Smooth muscle cell (in vitro differentiated cells): ENCODE data around the gene CEBPA. TPM values are rescaled to one million over a fixed set of nuclear protein-coding genes. Genes with fewer than 3 reads are reported as not detected.
"Not testable (repeated sequence)": the region's sequence is repeated elsewhere in the genome, so short reads cannot be mapped to it uniquely, and the experiment has no call there.

Source experiments
- DNase-seq: peaks from one replicate; lab custom pipeline; 2025; ENCODE audit not compliant: unreplicated experiment; lab: John Stamatoyannopoulos, UW
- H2AFZ ChIP-seq: fragments of 200-600 bp; sonication (generic); 2 replicates; pipeline ENCODE4 v1.6.0; 2016; ENCODE audit warnings: antibody characterized with exemption, low read depth, mild to moderate bottlenecking
- H3F3A ChIP-seq: fragments of 200-600 bp; sonication (generic); 2 replicates; pipeline ENCODE4 v1.6.0; 2017; ENCODE audit warnings: antibody characterized with exemption, low read depth
- H3K27ac ChIP-seq: fragments of 200-600 bp; sonication (generic); 2 replicates; pipeline ENCODE4 v1.5.1; 2016; ENCODE audit warnings: low read depth, mild to moderate bottlenecking
- H3K27me3 ChIP-seq: fragments of 200-600 bp; sonication (generic); 2 replicates; pipeline ENCODE4 v1.6.1; 2016; ENCODE audit warnings: low read depth, mild to moderate bottlenecking
- H3K36me3 ChIP-seq: fragments of 200-600 bp; sonication (generic); 2 replicates; pipeline ENCODE4 v1.5.1; 2016; ENCODE audit warnings: low read depth
- H3K4me1 ChIP-seq: fragments of 200-600 bp; sonication (generic); 2 replicates; pipeline ENCODE4 v1.5.1; 2016; ENCODE audit warnings: low read depth
- H3K4me2 ChIP-seq: fragments of 200-600 bp; sonication (generic); 2 replicates; pipeline ENCODE4 v1.6.0; 2016; ENCODE audit warnings: mild to moderate bottlenecking
- H3K4me3 ChIP-seq: fragments of 200-600 bp; sonication (generic); 2 replicates; pipeline ENCODE4 v1.5.1; 2016; ENCODE audit warnings: mild to moderate bottlenecking
- H3K79me2 ChIP-seq: fragments of 200-600 bp; sonication (generic); 2 replicates; pipeline ENCODE4 v1.6.0; 2016; ENCODE audit warnings: low read depth, mild to moderate bottlenecking
- H3K9ac ChIP-seq: fragments of 200-600 bp; sonication (generic); 2 replicates; pipeline ENCODE4 v1.6.0; 2016; ENCODE audit warnings: low read depth
- H3K9me3 ChIP-seq: fragments of 200-600 bp; sonication (generic); replicated peaks from 2 replicates; pipeline ENCODE4 v1.5.1; 2016; ENCODE audit warnings: low read depth
- H4K20me1 ChIP-seq: fragments of 200-600 bp; sonication (generic); 2 replicates; pipeline ENCODE4 v1.6.0; 2016; ENCODE audit warnings: low read depth
- WGBS: methylation state at CpG from one replicate; pipeline ENCODE4 v1.1.7; 2016; ENCODE audit warnings: low lambda C conversion rate; 5-methylcytosine and 5-hydroxymethylcytosine counted together
- polyA plus RNA-seq: library from polyadenylated mRNA; unstranded; fragments of >200 nt; fragmentation: Nextera tagmentation; extraction: Ambion mirVana; gene quantifications from 2 replicates; pipeline ENCODE4 v1.2.1, GENCODE V29; 2016
- total RNA-seq: library from RNA; depleted of rRNA; stranded (reverse); fragments of >200 nt; gene quantifications from 2 replicates; pipeline ENCODE4 v1.2.3, GENCODE V29; 2014
- TF ChIP-seq, protein P1 (sequence below): fragments of 200-600 bp; sonication (generic); IDR thresholded peaks from 2 replicates; pipeline ENCODE4 v1.5.1; 2017; ENCODE audit warnings: borderline replicate concordance, mild to moderate bottlenecking, antibody characterized with exemption; ENCODE audit not compliant: insufficient read depth, poor library complexity, severe bottlenecking

Gene CEBPA
- total and polyA plus RNA-seq, 2 experiments from 2014 or later: 1.2 to 2.1 TPM

DNA sequence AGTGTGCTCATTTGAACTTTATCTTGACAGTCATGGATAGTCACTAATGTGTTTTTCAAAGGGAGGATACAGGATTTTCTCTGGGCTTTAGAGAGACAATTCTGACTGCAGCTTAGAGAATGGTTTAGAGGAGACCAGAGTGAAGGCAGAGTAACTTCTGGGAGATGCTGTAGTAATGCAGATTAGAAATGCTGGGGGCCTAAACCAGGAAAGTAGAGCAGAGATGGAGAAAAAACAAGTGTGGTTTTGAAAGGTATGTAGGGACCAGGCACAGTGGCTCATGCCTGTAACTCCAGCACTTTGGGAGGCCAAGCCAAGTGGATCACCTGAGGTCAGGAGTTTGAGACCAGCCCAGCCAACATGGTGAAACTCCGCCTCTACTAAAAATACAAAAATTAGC lies 18.3 kb upstream of the CEBPA start:
- Histone ChIP-seq H3K9ac (no peak overlapping the region), H3K4me3 (no peak overlapping the region), H3K79me2 (no peaks in the 10 kb centered on the region), H3K27me3 (no peaks in the 10 kb centered on the region), H3K4me1 (no peaks in the 10 kb centered on the region), H3K4me2 (no peak overlapping the region), H3F3A (no peaks in the 10 kb centered on the region), H4K20me1 (no peaks in the 10 kb centered on the region), H3K9me3 (no peaks in the 10 kb centered on the region), H3K36me3 (no peaks in the 10 kb centered on the region), H3K27ac (no peak overlapping the region), H2AFZ (no peak overlapping the region)
- TF ChIP-seq, protein P1, sequence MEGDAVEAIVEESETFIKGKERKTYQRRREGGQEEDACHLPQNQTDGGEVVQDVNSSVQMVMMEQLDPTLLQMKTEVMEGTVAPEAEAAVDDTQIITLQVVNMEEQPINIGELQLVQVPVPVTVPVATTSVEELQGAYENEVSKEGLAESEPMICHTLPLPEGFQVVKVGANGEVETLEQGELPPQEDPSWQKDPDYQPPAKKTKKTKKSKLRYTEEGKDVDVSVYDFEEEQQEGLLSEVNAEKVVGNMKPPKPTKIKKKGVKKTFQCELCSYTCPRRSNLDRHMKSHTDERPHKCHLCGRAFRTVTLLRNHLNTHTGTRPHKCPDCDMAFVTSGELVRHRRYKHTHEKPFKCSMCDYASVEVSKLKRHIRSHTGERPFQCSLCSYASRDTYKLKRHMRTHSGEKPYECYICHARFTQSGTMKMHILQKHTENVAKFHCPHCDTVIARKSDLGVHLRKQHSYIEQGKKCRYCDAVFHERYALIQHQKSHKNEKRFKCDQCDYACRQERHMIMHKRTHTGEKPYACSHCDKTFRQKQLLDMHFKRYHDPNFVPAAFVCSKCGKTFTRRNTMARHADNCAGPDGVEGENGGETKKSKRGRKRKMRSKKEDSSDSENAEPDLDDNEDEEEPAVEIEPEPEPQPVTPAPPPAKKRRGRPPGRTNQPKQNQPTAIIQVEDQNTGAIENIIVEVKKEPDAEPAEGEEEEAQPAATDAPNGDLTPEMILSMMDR: no peak
- no peak for DNase-seq
- 93% methylated on average over 1 of the region's 1 CpG for WGBS

DNA sequence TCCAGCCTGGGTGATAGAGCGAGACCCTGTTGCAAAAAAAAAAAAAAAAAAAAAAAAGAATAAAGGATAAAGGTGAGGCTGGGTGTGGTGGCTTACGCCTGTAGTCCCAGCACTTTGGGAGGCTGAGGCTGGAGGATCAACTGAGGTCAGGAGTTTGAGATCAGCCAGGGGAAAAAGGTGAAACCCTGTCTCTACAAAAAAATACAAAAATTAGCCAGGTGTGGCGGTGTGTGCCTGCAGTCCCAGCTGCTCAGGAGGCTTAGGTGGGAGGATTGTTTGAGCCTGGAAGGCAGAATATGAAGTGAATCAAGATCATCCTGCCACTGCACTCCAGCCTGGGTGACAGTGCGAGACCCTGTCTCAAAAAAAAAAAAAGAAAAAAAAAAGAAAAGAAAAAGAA lies 15.7 kb upstream of the CEBPA start:
- not testable (repeated sequence) for H3K27me3 ChIP-seq, H3F3A ChIP-seq, H3K79me2 ChIP-seq, H2AFZ ChIP-seq, H3K4me2 ChIP-seq, H3K9me3 ChIP-seq, H3K4me3 ChIP-seq, H3K4me1 ChIP-seq, H3K9ac ChIP-seq, H3K36me3 ChIP-seq, H4K20me1 ChIP-seq, H3K27ac ChIP-seq, DNase-seq
- WGBS: 100% methylated on average over 4 of the region's 4 CpGs

DNA sequence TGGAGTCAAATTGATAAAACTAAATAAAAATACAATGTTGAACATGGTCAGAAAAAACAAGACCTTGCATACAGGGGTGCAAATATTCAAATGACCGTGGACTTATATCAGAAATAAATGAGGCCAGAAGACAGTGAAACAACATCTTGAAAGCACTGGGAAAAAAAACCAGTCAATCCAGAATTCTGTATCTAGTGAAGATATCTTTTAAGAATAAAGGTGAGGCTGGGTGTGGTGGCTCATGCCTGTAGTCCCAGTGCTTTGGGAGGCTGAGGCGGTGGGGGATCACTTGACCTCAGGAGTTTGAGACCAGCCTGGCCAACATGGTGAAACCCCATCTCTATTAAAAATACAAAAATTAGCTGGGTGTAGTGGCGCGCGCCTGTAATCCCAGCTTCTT lies 15.2 kb upstream of the CEBPA start:
- 94% methylated on average over 5 of the region's 5 CpGs for WGBS
- Histone ChIP-seq H3K4me1 (no peaks in the 10 kb centered on the region), H3K9me3 (no peaks in the 10 kb centered on the region), H3K27ac (no peak overlapping the region), H3K36me3 (no peaks in the 10 kb centered on the region), H4K20me1 (no peaks in the 10 kb centered on the region), H3K4me2 (no peak overlapping the region), H2AFZ (no peak overlapping the region), H3F3A (no peaks in the 10 kb centered on the region), H3K4me3 (no peak overlapping the region), H3K9ac (no peak overlapping the region), H3K79me2 (no peaks in the 10 kb centered on the region), H3K27me3 (no peaks in the 10 kb centered on the region)
- TF ChIP-seq, protein P1: no peak
- DNase-seq: no peak

DNA sequence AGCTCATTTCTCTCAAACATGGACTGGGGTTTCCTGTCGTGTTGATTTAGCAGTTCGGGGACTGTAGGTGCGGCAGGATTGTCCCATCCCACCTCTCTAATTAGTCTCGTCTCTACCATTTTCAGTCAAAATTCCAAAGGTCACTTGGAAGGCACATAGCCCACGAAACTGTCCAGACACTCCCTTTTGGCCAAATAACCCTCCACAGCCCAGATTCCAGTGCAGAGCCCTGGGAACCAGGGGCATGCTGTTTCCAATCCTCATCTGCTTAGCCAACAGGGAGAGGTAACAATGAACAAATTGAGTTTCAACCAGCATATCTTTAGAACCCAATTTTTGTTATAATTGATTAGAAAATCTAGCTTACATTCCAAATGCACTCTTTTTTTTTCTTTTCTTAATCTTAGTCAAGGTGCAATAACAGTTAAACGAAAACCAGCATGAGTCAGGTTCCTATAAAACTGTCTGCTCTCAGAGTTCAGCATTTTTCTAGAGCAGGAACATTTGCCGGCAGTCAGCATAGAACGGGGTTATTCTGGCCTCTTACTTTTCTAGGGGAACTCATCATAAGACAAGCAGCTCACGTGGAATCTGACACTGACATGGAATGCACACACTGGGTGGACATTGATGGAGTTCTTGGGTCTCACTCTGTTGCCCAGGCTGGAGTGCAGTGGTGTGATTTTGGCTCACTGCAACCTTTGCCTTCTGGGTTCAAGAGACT lies 14.4 kb upstream of the CEBPA start:
- WGBS: 50% methylated on average over 9 of the region's 9 CpGs
- no peaks in the 10 kb centered on the region for H3F3A ChIP-seq
- no peaks in the 10 kb centered on the region for H3K79me2 ChIP-seq
- TF ChIP-seq, protein P1: no peak
- H3K36me3 ChIP-seq: no peaks in the 10 kb centered on the region
- no peaks in the 10 kb centered on the region for H3K4me1 ChIP-seq
- H3K27me3 ChIP-seq: no peaks in the 10 kb centered on the region
- DNase-seq: no peak
- no peak overlapping the region for H2AFZ ChIP-seq
- H3K4me2 ChIP-seq: no peak overlapping the region
- no peak overlapping the region for H3K9ac ChIP-seq
- H3K27ac ChIP-seq: no peak overlapping the region
- no peak overlapping the region for H3K4me3 ChIP-seq
- H3K9me3 ChIP-seq: no peaks in the 10 kb centered on the region
- H4K20me1 ChIP-seq: no peaks in the 10 kb centered on the region

DNA sequence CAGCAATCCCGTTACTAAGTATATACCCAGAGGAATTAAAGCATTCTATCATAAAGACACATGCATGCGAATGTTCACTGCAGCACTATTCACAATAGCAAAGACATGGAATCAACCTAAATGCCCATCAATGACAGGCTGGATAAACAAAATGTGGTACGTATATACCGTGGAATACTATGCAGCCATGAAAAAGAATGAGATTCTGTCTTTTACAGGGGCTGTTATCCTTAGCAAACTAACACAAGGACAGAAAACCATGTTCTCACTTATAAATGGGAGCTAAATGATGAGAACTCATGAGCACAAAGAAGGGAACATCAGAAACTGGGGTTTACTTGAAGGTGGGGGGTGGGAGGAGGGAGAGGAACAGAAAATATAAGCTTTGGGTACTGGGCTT lies 10.5 kb upstream of the CEBPA start:
- not testable (repeated sequence) for H3K9me3 ChIP-seq, H4K20me1 ChIP-seq, H3F3A ChIP-seq, H3K36me3 ChIP-seq, DNase-seq, H3K27ac ChIP-seq, H3K27me3 ChIP-seq, H2AFZ ChIP-seq, H3K4me1 ChIP-seq, H3K79me2 ChIP-seq, H3K4me3 ChIP-seq, H3K4me2 ChIP-seq, H3K9ac ChIP-seq
- WGBS: 94% methylated on average over 4 of the region's 4 CpGs
